HuH-7 (cell line): ENCODE measurements around the gene AIFM2.
A peak's percentile ranks its signal among the peaks of the same experiment; 100 is the strongest.
"Not testable (repeated sequence)": the region's sequence is repeated elsewhere in the genome, so short reads cannot be mapped to it uniquely, and the experiment has no call there.

Experiments
- DNase-seq: peaks from one replicate; pipeline ENCODE4 v3.0.0; 2011; ENCODE audit warnings: low spot score

The AIFM2 gene

GRCh38 chr10:70132098-70133029, at the start of gene AIFM2:
AIFM2 (minus strand) TSS chr10:70132825; CDS start chr10:70124084, 8,741 bp downstream.
- peak; percentile 73 for DNase-seq

GRCh38 chr10:70179209-70179608, 46.6 kb upstream of the AIFM2 start:
- DNase-seq, result not testable (repeated sequence)

GRCh38 chr10:70178139-70178725, 45.6 kb upstream of the AIFM2 start:
- DNase-seq, result no peak

GRCh38 chr10:70176441-70176840, 43.8 kb upstream of the AIFM2 start:
- DNase-seq, result no peak

- DNase-seq, result no peak
Measured at GRCh38 chr10:70175516-70175915, 42.9 kb upstream of the AIFM2 start.

- no peak for DNase-seq
Measured at GRCh38 chr10:70174058-70174741, 41.6 kb upstream of the AIFM2 start.

GRCh38 chr10:70169649-70170364, 37.2 kb upstream of the AIFM2 start:
- no peak for DNase-seq

- no peak for DNase-seq
Measured at GRCh38 chr10:70169011-70169410, 36.4 kb upstream of the AIFM2 start.

- no peak for DNase-seq
Measured at GRCh38 chr10:70167246-70167645, 34.6 kb upstream of the AIFM2 start.

GRCh38 chr10:70166394-70166793, 33.8 kb upstream of the AIFM2 start:
- no peak for DNase-seq

- no peak for DNase-seq
Measured at GRCh38 chr10:70164163-70164562, 31.5 kb upstream of the AIFM2 start.

GRCh38 chr10:70163448-70163847, 30.8 kb upstream of the AIFM2 start:
- no peak for DNase-seq

- DNase-seq, result no peak
Measured at GRCh38 chr10:70162892-70163201, 30.2 kb upstream of the AIFM2 start.

- DNase-seq, result no peak
Measured at GRCh38 chr10:70162151-70162891, 29.7 kb upstream of the AIFM2 start.

GRCh38 chr10:70160798-70161197, 28.2 kb upstream of the AIFM2 start:
- DNase-seq, result no peak

GRCh38 chr10:70159366-70159765, 26.7 kb upstream of the AIFM2 start:
- not testable (repeated sequence) for DNase-seq

GRCh38 chr10:70158113-70158512, 25.5 kb upstream of the AIFM2 start:
- no peak for DNase-seq

- DNase-seq, result no peak
Measured at GRCh38 chr10:70155255-70155838, 22.7 kb upstream of the AIFM2 start.

- DNase-seq, result no peak
Measured at GRCh38 chr10:70148516-70148915, 15.9 kb upstream of the AIFM2 start.

GRCh38 chr10:70147259-70147625, 14.6 kb upstream of the AIFM2 start:
- DNase-seq, result no peak
